A673 (cell line): ENCODE results near the gene DVL1. TPM values are rescaled to one million over a fixed set of nuclear protein-coding genes. Genes with fewer than 3 reads are reported as not detected.

Experiments used
- Bru-seq: library from RNA; stranded (reverse); fragments of 400-500 nt; gene quantifications from one replicate; lab custom pipeline; 2021; lab: Mats Ljungman, UMichigan
- BruChase-seq, 2 experiments: library from RNA; stranded (reverse); fragments of 400-500 nt; gene quantifications; one replicate each; lab custom pipeline; 2021; lab: Mats Ljungman, UMichigan
- BruUV-seq: library from RNA; stranded (reverse); fragments of 400-500 nt; replicated peaks from 2 replicates; lab custom pipeline; 2021; lab: Mats Ljungman, UMichigan
- CTCF ChIA-PET: fragments of 300-600 bp; sonication (Branson Sonifier 250); formaldehyde crosslinking; loops from one replicate; lab custom pipeline; 2022; ENCODE audit warnings: antibody characterized with exemption; lab: Charles Lee
- POLR2A ChIA-PET: fragments of 300-600 bp; sonication (Branson Sonifier 250); formaldehyde crosslinking; loops from one replicate; lab custom pipeline; 2022; ENCODE audit warnings: antibody characterized with exemption; ENCODE audit not compliant: low non-redundant PET; lab: Charles Lee
- DNase-seq: peaks from one replicate; pipeline ENCODE4 v3.0.0-alpha.2; 2015; ENCODE audit warnings: low spot score
- H3K27ac ChIP-seq: fragments of 200-600 bp; sonication (generic); 2 replicates; pipeline ENCODE4 v1.5.1; 2016; ENCODE audit warnings: mixed run types, low read depth, mild to moderate bottlenecking, mixed read lengths, antibody characterized with exemption, low read length; ENCODE audit not compliant: poor library complexity, severe bottlenecking
- H3K27me3 ChIP-seq: fragments of 200-600 bp; sonication (generic); replicated peaks from 2 replicates; pipeline ENCODE4 v1.6.1; 2017; ENCODE audit warnings: mixed run types, low read depth, mild to moderate bottlenecking, mixed read lengths, antibody characterized with exemption, low read length; ENCODE audit not compliant: insufficient read depth, poor library complexity
- H3K36me3 ChIP-seq: fragments of 200-600 bp; sonication (generic); 2 replicates; pipeline ENCODE4 v1.6.1; 2016; ENCODE audit warnings: mixed run types, mild to moderate bottlenecking, mixed read lengths, antibody characterized with exemption, low read length; ENCODE audit not compliant: insufficient read depth, poor library complexity, severe bottlenecking
- H3K4me1 ChIP-seq: fragments of 200-600 bp; sonication (generic); 2 replicates; pipeline ENCODE4 v1.6.1; 2017; ENCODE audit warnings: mixed run types, mild to moderate bottlenecking, mixed read lengths, antibody characterized with exemption, low read length; ENCODE audit not compliant: insufficient read depth, poor library complexity, severe bottlenecking
- H3K4me3 ChIP-seq: fragments of 200-600 bp; sonication (generic); 2 replicates; pipeline ENCODE4 v1.5.1; 2016; ENCODE audit warnings: low read depth, mixed run types, mild to moderate bottlenecking, mixed read lengths, low read length; ENCODE audit not compliant: poor library complexity, severe bottlenecking
- H3K9me3 ChIP-seq: fragments of 200-600 bp; sonication (generic); 2 replicates; pipeline ENCODE4 v1.6.1; 2016; ENCODE audit warnings: mixed run types, low read depth, mild to moderate bottlenecking, mixed read lengths, antibody characterized with exemption, low read length; ENCODE audit not compliant: poor library complexity, severe bottlenecking
- CTCF ChIP-seq: fragments of 300-800, 200-600 bp; sonication (generic); conservative IDR thresholded peaks from 2 replicates; pipeline ENCODE4 v1.5.1; 2017; ENCODE audit warnings: low read depth, mild to moderate bottlenecking, antibody characterized with exemption, low read length, moderate library complexity, mixed read lengths
- EZH2 ChIP-seq: fragments of 200-600 bp; sonication (generic); IDR thresholded peaks from 2 replicates; pipeline ENCODE4 v1.6.1; 2017; ENCODE audit warnings: borderline replicate concordance, low read depth, mild to moderate bottlenecking, mixed read lengths, antibody characterized with exemption, low read length; ENCODE audit not compliant: poor library complexity, severe bottlenecking
- intact Hi-C: fragments of 100-400 bp; cut with micrococcal nuclease; formaldehyde crosslinking; loops from one replicate; pipeline ENCODE4 v1.10.0; 2022; ENCODE audit not compliant: unreplicated experiment
- long read RNA-seq: library from polyadenylated mRNA; stranded (forward); transcript quantifications from one replicate; pipeline ENCODE4 v2.0.0, GENCODE V29; 2022
- total RNA-seq: library from RNA; stranded (reverse); gene quantifications from 2 replicates; pipeline ENCODE4 v1.2.3, GENCODE V29; 2021

Gene DVL1
- total RNA-seq (48.0 and 58.1 TPM in 2 replicates), Bru-seq, nascent RNA (percentile 43 among the genes with signal in this experiment), BruChase-seq, experiment 1, labeled RNA remaining after a 2-hour chase (percentile 58 among the genes with signal in this experiment), BruChase-seq, experiment 2, labeled RNA remaining after a 6-hour chase (percentile 73 among the genes with signal in this experiment)
- long read RNA-seq, transcript DVL1-201 (15 exons, 3,239 nt), result major isoform, 12 of 42 reads
- long read RNA-seq, transcript DVL1-202 (15 exons, 2,926 nt), result major isoform, 12 of 42 reads
- long read RNA-seq, partial matches to known transcripts, result 11 of 42 reads
- long read RNA-seq, other reads (novel, unspliced or antisense), result 6 of 42 reads

GRCh38 chr1:1349256-1350012 lies at the start of gene DVL1:
DVL1 (minus strand) TSS chr1:1349418; CDS start chr1:1349065, 353 bp downstream.
- Histone ChIP-seq H3K36me3 (no peaks in the 10 kb centered on the region), H3K9me3 (no peaks in the 10 kb centered on the region), H3K27me3 (peaks cover 5% of the 10 kb centered on the region), H3K4me3 (peak within 1 kb of the TSS; percentile 86), H3K4me1 (peaks cover 3% of the 10 kb centered on the region), H3K27ac (peak within 1 kb of the TSS; percentile 89)
- peak; percentile 50; the same call in 1 of the 2 replicates for TF ChIP-seq CTCF
- TF ChIP-seq EZH2, result no peak
- BruUV-seq, result no TSS peak
- peak; percentile 80 for DNase-seq
- ChIA-PET POLR2A (no interaction called here), CTCF (no interaction called here)
- intact Hi-C loops, result no loop called here

DNA sequence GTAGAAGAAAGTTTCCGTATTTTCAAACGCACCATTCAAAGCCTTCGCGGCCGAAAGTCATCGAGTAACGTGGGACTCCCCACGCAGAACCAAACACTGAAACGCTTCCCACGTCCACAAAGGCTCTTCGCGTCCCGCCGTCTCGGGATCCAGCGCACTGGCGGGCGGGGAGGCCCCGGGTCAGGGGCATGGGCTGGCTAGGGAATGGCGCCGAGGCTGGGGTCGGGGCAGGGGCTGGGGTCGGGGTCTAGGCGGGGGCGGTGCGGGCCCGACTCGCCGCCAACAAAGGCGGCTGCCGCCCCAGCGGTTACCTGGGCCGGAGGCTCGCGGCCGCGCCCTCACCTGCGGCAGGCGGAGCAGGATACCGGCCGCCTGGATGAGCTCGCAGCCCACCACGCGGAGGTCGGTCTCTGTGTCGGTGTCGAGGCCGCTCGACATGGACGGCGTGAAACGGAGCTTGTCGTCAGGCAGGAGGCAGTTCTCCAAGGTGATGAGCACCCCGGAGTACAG lies 49.5 kb upstream of the DVL1 start:
- H3K36me3 ChIP-seq, result peaks cover 65% of the 10 kb centered on the region
- H3K27ac ChIP-seq, result peak overlapping the region; percentile 97
- ChIA-PET POLR2A (no interaction called here), CTCF (interaction anchor here (0.7 kb wide), 1 partner anchor 10 kb away, joined by 3 read pairs; no protein-coding TSS in a partner anchor)
- H3K27me3 ChIP-seq, result no peaks in the 10 kb centered on the region
- BruUV-seq, result no TSS peak
- peaks cover 11% of the 10 kb centered on the region for H3K4me1 ChIP-seq
- intact Hi-C loops, result no loop called here
- no peaks in the 10 kb centered on the region for H3K9me3 ChIP-seq
- H3K4me3 ChIP-seq, result peak overlapping the region; percentile 97
- DNase-seq, result no peak
- TF ChIP-seq CTCF (no peak), EZH2 (no peak)

GRCh38 chr1:1397839-1398523 lies 48.8 kb upstream of the DVL1 start:
- H3K36me3 ChIP-seq, result peaks cover 68% of the 10 kb centered on the region
- ChIA-PET POLR2A (no interaction called here), CTCF (no interaction called here)
- peak overlapping the region; percentile 97 for H3K27ac ChIP-seq
- DNase-seq, result no peak
- no peak for TF ChIP-seq EZH2
- no peak for TF ChIP-seq CTCF
- H3K9me3 ChIP-seq, result no peaks in the 10 kb centered on the region
- TSS peak; percentile 64 for BruUV-seq
- peak overlapping the region; percentile 97 for H3K4me3 ChIP-seq
- no peaks in the 10 kb centered on the region for H3K27me3 ChIP-seq
- H3K4me1 ChIP-seq, result peaks cover 11% of the 10 kb centered on the region
- intact Hi-C loops, result no loop called here
